Measurements from ENCODE around the gene KIF16B.

DNA sequence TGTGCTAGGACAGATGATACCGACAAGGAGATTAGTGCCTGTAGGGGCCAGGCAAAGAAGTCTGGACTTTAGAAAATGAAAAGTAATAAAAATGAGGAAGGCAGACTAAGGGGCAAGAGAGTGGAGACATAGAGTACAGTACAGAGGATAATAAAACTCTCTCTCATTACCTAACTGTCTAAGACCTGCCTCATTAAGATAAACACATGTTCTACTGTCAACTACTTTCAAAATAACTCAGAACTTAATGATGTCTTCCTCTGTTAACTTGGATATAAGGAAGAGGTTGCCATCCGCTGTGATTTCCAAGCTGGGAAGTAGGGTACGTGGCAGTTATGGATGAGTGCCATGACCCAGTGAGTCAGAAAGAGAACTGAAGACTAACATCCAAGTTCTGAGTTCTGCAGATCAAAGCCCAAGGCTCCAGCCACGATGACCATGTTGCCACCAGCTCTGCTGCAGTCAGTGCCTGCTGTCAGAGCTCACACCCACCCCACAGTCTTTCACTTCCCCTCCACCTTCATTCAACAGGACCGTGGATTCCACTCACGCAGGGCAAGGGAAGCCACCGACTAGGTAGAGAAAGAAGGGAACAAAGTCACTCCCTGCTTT is 81.8 kb downstream of the KIF16B start:
- no peak for TF ChIP-seq EZH2phosphoT487 (IDR thresholded peaks at IDR 0.05; ENCODE audit: unreplicated experiment)
- no peak for TF ChIP-seq POLR2AphosphoS5 (IDR thresholded peaks at IDR 0.05; ENCODE audit: low read depth)
- TF ChIP-seq, protein P1, sequence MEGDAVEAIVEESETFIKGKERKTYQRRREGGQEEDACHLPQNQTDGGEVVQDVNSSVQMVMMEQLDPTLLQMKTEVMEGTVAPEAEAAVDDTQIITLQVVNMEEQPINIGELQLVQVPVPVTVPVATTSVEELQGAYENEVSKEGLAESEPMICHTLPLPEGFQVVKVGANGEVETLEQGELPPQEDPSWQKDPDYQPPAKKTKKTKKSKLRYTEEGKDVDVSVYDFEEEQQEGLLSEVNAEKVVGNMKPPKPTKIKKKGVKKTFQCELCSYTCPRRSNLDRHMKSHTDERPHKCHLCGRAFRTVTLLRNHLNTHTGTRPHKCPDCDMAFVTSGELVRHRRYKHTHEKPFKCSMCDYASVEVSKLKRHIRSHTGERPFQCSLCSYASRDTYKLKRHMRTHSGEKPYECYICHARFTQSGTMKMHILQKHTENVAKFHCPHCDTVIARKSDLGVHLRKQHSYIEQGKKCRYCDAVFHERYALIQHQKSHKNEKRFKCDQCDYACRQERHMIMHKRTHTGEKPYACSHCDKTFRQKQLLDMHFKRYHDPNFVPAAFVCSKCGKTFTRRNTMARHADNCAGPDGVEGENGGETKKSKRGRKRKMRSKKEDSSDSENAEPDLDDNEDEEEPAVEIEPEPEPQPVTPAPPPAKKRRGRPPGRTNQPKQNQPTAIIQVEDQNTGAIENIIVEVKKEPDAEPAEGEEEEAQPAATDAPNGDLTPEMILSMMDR (conservative IDR thresholded peaks at IDR 0.05; ENCODE audit: low read depth in 2 of 2), result no peak
- TF ChIP-seq, protein P2, sequence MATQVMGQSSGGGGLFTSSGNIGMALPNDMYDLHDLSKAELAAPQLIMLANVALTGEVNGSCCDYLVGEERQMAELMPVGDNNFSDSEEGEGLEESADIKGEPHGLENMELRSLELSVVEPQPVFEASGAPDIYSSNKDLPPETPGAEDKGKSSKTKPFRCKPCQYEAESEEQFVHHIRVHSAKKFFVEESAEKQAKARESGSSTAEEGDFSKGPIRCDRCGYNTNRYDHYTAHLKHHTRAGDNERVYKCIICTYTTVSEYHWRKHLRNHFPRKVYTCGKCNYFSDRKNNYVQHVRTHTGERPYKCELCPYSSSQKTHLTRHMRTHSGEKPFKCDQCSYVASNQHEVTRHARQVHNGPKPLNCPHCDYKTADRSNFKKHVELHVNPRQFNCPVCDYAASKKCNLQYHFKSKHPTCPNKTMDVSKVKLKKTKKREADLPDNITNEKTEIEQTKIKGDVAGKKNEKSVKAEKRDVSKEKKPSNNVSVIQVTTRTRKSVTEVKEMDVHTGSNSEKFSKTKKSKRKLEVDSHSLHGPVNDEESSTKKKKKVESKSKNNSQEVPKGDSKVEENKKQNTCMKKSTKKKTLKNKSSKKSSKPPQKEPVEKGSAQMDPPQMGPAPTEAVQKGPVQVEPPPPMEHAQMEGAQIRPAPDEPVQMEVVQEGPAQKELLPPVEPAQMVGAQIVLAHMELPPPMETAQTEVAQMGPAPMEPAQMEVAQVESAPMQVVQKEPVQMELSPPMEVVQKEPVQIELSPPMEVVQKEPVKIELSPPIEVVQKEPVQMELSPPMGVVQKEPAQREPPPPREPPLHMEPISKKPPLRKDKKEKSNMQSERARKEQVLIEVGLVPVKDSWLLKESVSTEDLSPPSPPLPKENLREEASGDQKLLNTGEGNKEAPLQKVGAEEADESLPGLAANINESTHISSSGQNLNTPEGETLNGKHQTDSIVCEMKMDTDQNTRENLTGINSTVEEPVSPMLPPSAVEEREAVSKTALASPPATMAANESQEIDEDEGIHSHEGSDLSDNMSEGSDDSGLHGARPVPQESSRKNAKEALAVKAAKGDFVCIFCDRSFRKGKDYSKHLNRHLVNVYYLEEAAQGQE (IDR thresholded peaks at IDR 0.05; ENCODE audit: unreplicated experiment), result no peak
- TF ChIP-seq STAT1 (IDR thresholded peaks at IDR 0.05; ENCODE audit: unreplicated experiment), result no peak
- no peak for TF ChIP-seq EZH2 (IDR thresholded peaks at IDR 0.05; ENCODE audit: low read depth, unreplicated experiment)
- no peak for TF ChIP-seq JUNB (IDR thresholded peaks at IDR 0.05; ENCODE audit: unreplicated experiment)
- no peak for TF ChIP-seq CREB1 (CRISPR knock-in tag; IDR thresholded peaks at IDR 0.05; ENCODE audit: low read depth)

Measured in GM23338 (cell line).